Naive thymus-derived CD4-positive, alpha-beta T cell (primary cell): Measurements from ENCODE around the gene BDH1. TPM values are rescaled to one million over a fixed set of nuclear protein-coding genes. Genes with fewer than 3 reads are reported as not detected.
"Not testable (repeated sequence)": the region's sequence is repeated elsewhere in the genome, so short reads cannot be mapped to it uniquely, and the experiment has no call there.

Source experiments
- ATAC-seq: fragments of 150-1000 bp; cut with Tn5 transposase; 2 replicates; pipeline ENCODE4 v1.10.0; 2021; ENCODE audit warnings: mild to moderate bottlenecking, moderate library complexity
- CTCF ChIA-PET: fragments of 350-600 bp; sonication (Branson Sonifier 250); formaldehyde crosslinking; loops from one replicate; lab custom pipeline; 2021; ENCODE audit warnings: antibody characterized with exemption; lab: Charles Lee
- POLR2A ChIA-PET: fragments of 350-600 bp; sonication (Branson Sonifier 250); formaldehyde crosslinking; loops from one replicate; lab custom pipeline; 2021; ENCODE audit warnings: antibody characterized with exemption, inconsistent platforms; lab: Charles Lee
- DNase-seq, 9 donors: peaks; one replicate each; pipeline versions ENCODE4 v3.0.0 to v3.0.0-alpha.2; 2020 to 2022; ENCODE audit warnings: mixed read lengths in 1 of 9
- H3K27ac ChIP-seq: one replicate; pipeline ENCODE4 v1.7.0; 2013; ENCODE audit warnings: mild to moderate bottlenecking, low read depth, low read length, moderate library complexity
- H3K27me3 ChIP-seq, 2 donors: one replicate each; pipeline ENCODE4 v1.7.0; 2013; ENCODE audit warnings: low read length in 2 of 2, mild to moderate bottlenecking in 2 of 2, moderate library complexity in 2 of 2; ENCODE audit not compliant: control insufficient read depth in 2 of 2, insufficient read depth in 2 of 2
- H3K36me3 ChIP-seq, 3 experiments: 1 replicate in 2 of 3; 2 replicates in 1 of 3; pipeline ENCODE4 v1.7.0; 2013; ENCODE audit warnings: low read length in 3 of 3, mild to moderate bottlenecking in 3 of 3, moderate library complexity in 1 of 3; ENCODE audit not compliant: insufficient read depth in 3 of 3, control insufficient read depth in 2 of 3
- H3K4me1 ChIP-seq, 2 donors: one replicate each; pipeline ENCODE4 v1.7.0; 2013; ENCODE audit warnings: low read length in 2 of 2, mild to moderate bottlenecking in 2 of 2, moderate library complexity in 1 of 2; ENCODE audit not compliant: control insufficient read depth in 2 of 2, insufficient read depth in 2 of 2
- H3K4me3 ChIP-seq: 2 replicates; pipeline ENCODE4 v1.7.0; 2013; ENCODE audit warnings: mild to moderate bottlenecking, low read length
- H3K9me3 ChIP-seq, 3 experiments: 1 replicate in 2 of 3; 2 replicates in 1 of 3; pipeline ENCODE4 v1.7.0; 2013; ENCODE audit warnings: low read length in 3 of 3; ENCODE audit not compliant: control insufficient read depth in 2 of 3
- H3K27ac Mint-ChIP-seq, 9 donors: one replicate each; pipeline ENCODE4 v1.8.0; 2020 to 2022; ENCODE audit warnings: mixed read lengths in 9 of 9, mild to moderate bottlenecking in 8 of 9, moderate library complexity in 5 of 9, inconsistent platforms in 2 of 9
- H3K27me3 Mint-ChIP-seq, 5 donors: one replicate each; pipeline ENCODE4 v1.8.0; 2021 to 2022; ENCODE audit warnings: mixed read lengths in 5 of 5, mild to moderate bottlenecking in 1 of 5
- H3K36me3 Mint-ChIP-seq, 5 donors: one replicate each; pipeline ENCODE4 v1.8.0; 2020 to 2022; ENCODE audit warnings: mixed read lengths in 5 of 5, mild to moderate bottlenecking in 3 of 5, inconsistent platforms in 1 of 5
- H3K4me1 Mint-ChIP-seq, 7 donors: one replicate each; pipeline ENCODE4 v1.8.0; 2020 to 2022; ENCODE audit warnings: mixed read lengths in 7 of 7, mild to moderate bottlenecking in 3 of 7, inconsistent platforms in 1 of 7
- H3K4me3 Mint-ChIP-seq, 10 donors: one replicate each; pipeline ENCODE4 v1.8.0; 2020 to 2022; ENCODE audit warnings: mild to moderate bottlenecking in 10 of 10, mixed read lengths in 10 of 10, moderate library complexity in 6 of 10, inconsistent platforms in 2 of 10
- H3K9me3 Mint-ChIP-seq, 11 donors: one replicate each; pipeline ENCODE4 v1.8.0; 2020 to 2022; ENCODE audit warnings: mixed read lengths in 11 of 11, mild to moderate bottlenecking in 4 of 11, inconsistent platforms in 1 of 11, moderate library complexity in 1 of 11
- intact Hi-C, 2 donors: fragments of 100-400 bp; cut with micrococcal nuclease; formaldehyde crosslinking; loops; one replicate each; pipeline ENCODE4 v1.15.1; 2023
- polyA plus RNA-seq, 2 donors: library from polyadenylated mRNA; unstranded; fragments of 300-500 nt; fragmentation: Illumina TruSeq; gene quantifications; one replicate each; pipeline ENCODE4 v1.2.3, GENCODE V29; 2021
- total RNA-seq, 6 experiments: library from RNA in 5 of 6; stranded (reverse) in 5 of 6; gene quantifications; 1 replicate in 5 of 6; 2 replicates in 1 of 6; pipeline ENCODE4 v1.2.3 and lab custom pipeline; 2021 to 2026

BDH1 gene
- total and polyA plus RNA-seq, 7 experiments from 2014 or later = 31.3 to 105 (median 43.4) TPM

DNA sequence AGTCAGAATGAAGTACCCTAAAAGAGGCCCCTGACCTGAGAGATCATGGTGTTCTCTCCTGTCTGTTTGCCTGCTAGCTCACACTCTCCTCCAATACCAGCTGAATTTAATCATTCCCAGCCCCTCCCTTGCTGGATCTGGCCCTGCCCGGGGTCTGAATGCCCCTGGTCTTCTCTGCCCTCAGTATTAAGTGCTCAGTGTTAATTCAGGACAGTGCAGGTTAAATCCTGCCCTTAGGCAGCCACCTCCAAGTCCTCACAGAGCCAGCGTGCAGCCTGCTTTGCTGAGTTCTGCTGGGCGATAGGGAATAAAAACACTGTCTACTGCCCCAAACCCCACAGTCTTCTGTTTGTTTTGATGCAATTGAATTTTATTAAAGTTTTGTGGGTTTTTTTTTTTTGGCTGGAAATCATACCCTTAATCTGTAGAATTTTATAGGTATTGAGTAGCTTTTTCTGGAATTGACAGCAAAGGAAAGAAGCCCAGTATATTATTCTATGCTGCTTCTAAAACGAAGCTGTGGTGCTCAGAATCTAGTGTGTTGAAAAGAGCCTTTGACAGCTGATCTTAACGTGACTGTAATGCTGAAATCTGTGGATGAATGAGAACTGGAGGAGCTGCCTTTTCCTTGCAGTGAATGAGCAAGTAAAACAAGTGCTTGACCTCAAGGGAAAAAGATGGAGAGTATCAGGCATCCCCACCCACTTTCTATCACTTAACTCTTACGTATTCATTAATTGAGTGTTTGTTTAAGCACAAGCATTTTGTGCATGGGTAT, 12.3 kb upstream of the BDH1 start:
- Histone ChIP-seq H3K4me3 (no peak overlapping the region), H3K9me3 (no peaks in the 10 kb centered on the region), H3K27ac (no peak overlapping the region), H3K36me3 (no peaks in the 10 kb centered on the region), H3K4me1 (no peaks in the 10 kb centered on the region), H3K27me3 (no peaks in the 10 kb centered on the region)
- Mint-ChIP-seq H3K9me3 (peaks cover 0 to 28% (median 11%) of the 10 kb centered on the region in 11 donors), H3K4me3 (no peak overlapping the region), H3K27ac (no peak overlapping the region), H3K4me1 (peaks cover 0 to 1% (median 0%) of the 10 kb centered on the region in 7 donors), H3K27me3 (peaks cover 0 to 18% (median 5%) of the 10 kb centered on the region in 5 donors), H3K36me3 (peaks cover 2 to 19% (median 13%) of the 10 kb centered on the region in 5 donors)
- DNase-seq (no peak), ATAC-seq (no peak)
- ChIA-PET CTCF (no interaction called here), POLR2A (interaction anchor here (0.9 kb wide), 1 partner anchor 13 kb away, joined by 3 read pairs; no protein-coding TSS in a partner anchor)
- intact Hi-C loops = no loop called here

DNA sequence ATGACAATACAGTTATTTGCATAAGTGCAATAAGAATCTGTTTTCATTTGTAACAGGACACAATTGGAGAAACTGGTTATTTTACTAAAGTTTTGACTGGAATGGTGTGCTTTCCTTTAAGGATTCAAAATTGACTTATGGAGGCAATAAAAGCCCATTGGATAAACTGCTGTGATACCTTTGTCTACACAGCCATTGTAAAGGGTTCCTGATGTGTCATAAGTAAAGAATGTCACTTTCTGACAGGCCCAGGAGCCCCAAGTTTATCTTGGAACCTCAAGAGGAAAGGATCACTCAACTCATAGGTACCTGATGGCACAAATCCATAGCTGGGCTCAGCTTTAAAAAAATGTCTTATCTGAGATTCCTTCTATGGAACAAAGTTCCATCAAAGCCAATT, 10.4 kb upstream of the BDH1 start:
- ATAC-seq = not testable (repeated sequence)

DNA sequence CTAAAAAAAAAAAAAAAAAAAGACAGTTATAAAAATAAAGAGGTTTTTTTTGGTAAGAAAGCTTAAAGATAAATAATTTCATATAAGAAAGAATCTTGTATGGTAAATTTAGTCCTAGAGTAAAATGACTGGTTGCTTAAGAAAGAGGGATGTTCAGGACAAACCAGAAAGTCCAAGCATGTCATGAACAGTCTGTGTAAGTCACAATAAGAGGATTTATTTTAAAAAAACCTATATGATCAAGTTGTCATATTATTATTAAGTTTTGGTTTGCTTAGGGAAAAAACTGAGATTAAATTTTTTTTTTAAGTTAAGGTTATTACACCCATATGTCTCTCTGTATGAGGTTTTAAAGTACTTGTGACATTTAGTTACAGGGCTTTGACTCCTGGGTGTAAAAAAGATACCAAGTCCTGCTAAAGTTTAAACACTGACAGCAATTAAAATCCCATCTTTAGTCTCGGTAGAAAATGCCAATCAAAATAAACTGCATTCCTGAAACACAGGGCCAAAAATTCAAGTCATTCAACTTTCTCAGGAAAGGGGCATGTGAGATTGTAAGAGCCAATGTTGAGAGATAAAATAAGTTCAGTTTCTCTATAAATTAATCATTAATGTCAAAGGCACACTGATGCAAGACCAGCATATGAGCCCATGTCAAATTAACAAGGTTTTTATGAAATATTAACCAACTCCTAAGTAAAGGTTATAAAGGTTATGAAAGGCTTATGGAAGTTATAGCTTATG, 8.5 kb upstream of the BDH1 start:
- no peak for ATAC-seq
- CTCF ChIA-PET = no interaction called here
- H3K36me3 Mint-ChIP-seq = peaks cover 0 to 15% (median 9%) of the 10 kb centered on the region in 5 donors

More for the DNA sequence above, 10.4 kb upstream of the BDH1 start:
- Mint-ChIP-seq H3K27me3 (peaks cover 0 to 25% (median 9%) of the 10 kb centered on the region in 5 donors), H3K36me3 (peaks cover 4 to 21% (median 9%) of the 10 kb centered on the region in 5 donors), H3K9me3 (peaks cover 0 to 25% (median 18%) of the 10 kb centered on the region in 11 donors)
- CTCF ChIA-PET, POLR2A ChIA-PET, H3K4me1 Mint-ChIP-seq, DNase-seq, H3K27me3 ChIP-seq, H3K4me3 Mint-ChIP-seq, H3K9me3 ChIP-seq, H3K4me3 ChIP-seq, H3K4me1 ChIP-seq, H3K27ac Mint-ChIP-seq, H3K36me3 ChIP-seq, intact Hi-C loops, H3K27ac ChIP-seq: not testable (repeated sequence)

DNA sequence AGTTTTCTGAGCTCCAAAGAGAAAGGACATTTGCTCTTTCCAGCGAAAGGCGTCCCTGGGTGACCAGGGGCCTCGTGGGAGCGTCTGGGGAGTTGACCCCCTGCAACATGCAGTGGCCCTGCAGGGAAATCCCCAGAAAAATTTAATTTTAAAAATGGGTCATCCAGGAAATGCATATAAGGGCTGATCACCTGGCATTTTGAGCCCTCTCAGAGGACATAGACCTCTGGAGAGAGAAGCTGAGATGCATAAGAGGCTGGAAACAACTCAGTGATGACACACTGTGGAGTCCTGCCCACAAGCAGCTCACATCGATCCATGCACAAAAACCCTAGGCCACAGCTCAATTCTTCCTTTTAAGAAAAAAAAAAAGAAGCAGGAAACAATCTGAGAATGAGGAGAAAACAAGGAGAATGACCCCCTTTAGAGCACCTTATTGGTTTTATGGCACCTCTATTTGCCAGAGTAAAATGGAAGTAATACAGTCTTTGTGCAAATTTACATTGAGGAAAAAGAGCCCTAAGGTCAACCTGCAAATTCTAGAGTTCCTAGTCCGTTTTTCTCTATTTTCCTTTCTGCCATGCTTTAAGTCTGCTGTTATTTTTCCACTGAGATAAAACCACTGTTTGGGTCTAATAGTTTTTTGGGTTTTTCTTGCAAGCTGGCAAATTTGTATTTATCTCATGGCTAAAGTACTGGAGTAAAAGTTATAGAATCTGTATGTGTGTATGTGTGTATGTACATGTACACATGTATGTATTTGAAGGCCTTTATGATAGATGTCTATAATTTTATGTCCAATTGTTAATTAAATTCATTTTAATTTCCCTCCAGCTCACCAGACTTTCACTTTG, 6.9 kb upstream of the BDH1 start:
- POLR2A ChIA-PET = interaction anchor here (0.7 kb wide), 1 partner anchor 12 kb away, joined by 3 read pairs; no protein-coding TSS in a partner anchor
- Mint-ChIP-seq H3K27ac (peak overlapping the region in 1 of 9 donors; percentile 30), H3K9me3 (peaks cover 0 to 23% (median 14%) of the 10 kb centered on the region in 11 donors), H3K4me3 (peak overlapping the region in 1 of 10 donors; percentile 39), H3K27me3 (peaks cover 0 to 19% (median 15%) of the 10 kb centered on the region in 5 donors), H3K4me1 (peaks cover 0 to 9% (median 0%) of the 10 kb centered on the region in 7 donors), H3K36me3 (peaks cover 0 to 16% (median 9%) of the 10 kb centered on the region in 5 donors)
- no peaks in the 10 kb centered on the region for H3K36me3 ChIP-seq
- intact Hi-C loops = no loop called here
- ATAC-seq (no peak), DNase-seq (no peak)
- no peaks in the 10 kb centered on the region for H3K4me1 ChIP-seq
- no peaks in the 10 kb centered on the region for H3K9me3 ChIP-seq
- H3K27ac ChIP-seq = no peak overlapping the region
- no peak overlapping the region for H3K4me3 ChIP-seq
- CTCF ChIA-PET = no interaction called here
- H3K27me3 ChIP-seq = no peaks in the 10 kb centered on the region

More for the DNA sequence above, 8.5 kb upstream of the BDH1 start:
- H3K27me3 Mint-ChIP-seq = peaks cover 0 to 15% (median 11%) of the 10 kb centered on the region in 5 donors
- no peaks in the 10 kb centered on the region for H3K9me3 ChIP-seq
- no peak overlapping the region for H3K27ac Mint-ChIP-seq
- POLR2A ChIA-PET = no interaction called here
- no peaks in the 10 kb centered on the region for H3K27me3 ChIP-seq
- intact Hi-C loops = no loop called here
- no peak overlapping the region for H3K4me3 ChIP-seq
- H3K9me3 Mint-ChIP-seq = peaks cover 0 to 23% (median 14%) of the 10 kb centered on the region in 11 donors
- no peak overlapping the region for H3K4me3 Mint-ChIP-seq
- no peaks in the 10 kb centered on the region for H3K4me1 ChIP-seq
- no peak overlapping the region for H3K27ac ChIP-seq
- H3K36me3 ChIP-seq = no peaks in the 10 kb centered on the region
- no peak for DNase-seq
- H3K4me1 Mint-ChIP-seq = peaks cover 0 to 9% (median 0%) of the 10 kb centered on the region in 7 donors

DNA sequence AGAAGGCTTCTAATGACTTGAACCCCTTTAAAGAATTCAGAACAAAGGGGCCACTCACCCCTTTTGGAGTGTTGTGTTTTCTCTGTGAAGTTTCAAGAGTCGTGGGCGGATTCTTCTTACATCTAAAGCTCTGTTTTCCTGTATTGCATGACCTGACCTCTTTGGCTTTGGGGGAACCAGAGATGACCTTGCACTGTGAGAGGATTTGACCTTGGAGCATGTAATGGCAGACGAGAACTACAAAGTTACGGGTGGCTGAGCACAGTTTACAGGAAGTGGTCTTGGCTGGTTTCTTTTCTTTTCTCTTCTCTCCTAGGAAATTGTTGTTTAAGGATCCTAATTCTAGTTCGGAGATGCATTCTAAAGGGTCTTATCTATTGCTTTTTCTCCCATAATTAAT, 6.2 kb upstream of the BDH1 start:
- Mint-ChIP-seq H3K9me3 (peaks cover 0 to 23% (median 14%) of the 10 kb centered on the region in 11 donors), H3K4me3 (peak overlapping the region in 2 of 10 donors; percentile 9 to 39), H3K27me3 (peaks cover 0 to 19% (median 13%) of the 10 kb centered on the region in 5 donors), H3K27ac (peak overlapping the region in 1 of 9 donors; percentile 30), H3K4me1 (peaks cover 0 to 13% (median 4%) of the 10 kb centered on the region in 7 donors), H3K36me3 (peaks cover 0 to 18% (median 9%) of the 10 kb centered on the region in 5 donors)
- no peaks in the 10 kb centered on the region for H3K9me3 ChIP-seq
- ChIA-PET CTCF (no interaction called here), POLR2A (no interaction called here)
- no peak overlapping the region for H3K27ac ChIP-seq
- no peaks in the 10 kb centered on the region for H3K4me1 ChIP-seq
- no peak for DNase-seq
- no peak overlapping the region for H3K4me3 ChIP-seq
- H3K36me3 ChIP-seq = no peaks in the 10 kb centered on the region
- intact Hi-C loops = no loop called here
- ATAC-seq = no peak
- no peaks in the 10 kb centered on the region for H3K27me3 ChIP-seq

DNA sequence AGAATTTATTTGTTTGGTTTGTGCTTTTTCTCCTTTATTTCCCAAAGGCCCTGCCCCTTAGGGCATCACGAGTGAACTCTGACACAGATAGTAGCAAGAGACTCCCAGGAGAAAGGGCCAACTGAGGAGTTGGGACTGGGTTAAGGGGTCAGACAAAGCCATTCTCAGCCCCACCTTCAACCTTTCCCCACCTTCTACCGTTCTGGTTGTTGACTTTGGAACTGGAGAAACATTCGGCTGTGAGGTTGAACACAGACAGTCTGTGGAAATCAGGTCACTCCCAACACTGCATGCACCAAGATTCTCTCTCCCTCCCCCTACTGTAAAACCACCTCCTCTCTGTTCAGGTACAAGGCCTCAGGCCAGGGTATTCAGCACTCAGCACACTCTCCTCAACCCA, 3.9 kb upstream of the BDH1 start:
- POLR2A ChIA-PET = no interaction called here
- Mint-ChIP-seq H3K4me1 (peaks cover 0 to 15% (median 5%) of the 10 kb centered on the region in 7 donors), H3K4me3 (no peak overlapping the region), H3K27ac (peak overlapping the region in 1 of 9 donors; percentile 22), H3K36me3 (peaks cover 0 to 15% (median 9%) of the 10 kb centered on the region in 5 donors), H3K9me3 (peaks cover 0 to 17% (median 11%) of the 10 kb centered on the region in 11 donors), H3K27me3 (peaks cover 0 to 19% (median 12%) of the 10 kb centered on the region in 5 donors)
- Histone ChIP-seq H3K9me3 (no peaks in the 10 kb centered on the region), H3K36me3 (peaks cover 0 to 5% (median 0%) of the 10 kb centered on the region in 3 experiments), H3K27me3 (no peaks in the 10 kb centered on the region), H3K4me1 (no peaks in the 10 kb centered on the region), H3K4me3 (no peak overlapping the region), H3K27ac (no peak overlapping the region)
- ATAC-seq = no peak
- CTCF ChIA-PET = interaction anchor here (0.6 kb wide), 1 partner anchor 24 kb away, joined by 3 read pairs; no protein-coding TSS in a partner anchor
- DNase-seq = no peak
- intact Hi-C loops = loop anchor here (5.0 to 10.0 kb wide), 5 partner anchors 175 to 1125 kb away; partner anchors contain the start of genes LMLN (in 1 of the 2), NRROS (in 1 of the 2), RPL35A (in 1 of the 2) and RUBCN (in 1 of the 2)
